GM13977 (cell line): ENCODE results near the gene INTS1.
A peak's percentile ranks its signal among the peaks of the same experiment; 100 is the strongest.

Experiments
- DNase-seq: peaks from one replicate; pipeline ENCODE4 v3.0.0; 2012; ENCODE audit warnings: low spot score
- CTCF ChIP-seq: IDR thresholded peaks from 2 replicates; pipeline ENCODE4 v1.5.1; 2012; ENCODE audit warnings: mild to moderate bottlenecking, control low read depth; ENCODE audit not compliant: insufficient read depth; ENCODE audit errors: extremely low read depth, missing control alignments
- in situ Hi-C: fragments of 300-500 bp; cut with MboI; formaldehyde crosslinking; loops from one replicate; pipeline ENCODE4 v1.12.0; 2022; ENCODE audit warnings: low sequenced_read_pairs, low pct_unique_long_range_greater_than_20kb, mixed read lengths, inconsistent platforms; ENCODE audit not compliant: unreplicated experiment

INTS1 gene

GRCh38 chr7:1503816-1504775, at the start of gene INTS1:
Gene INTS1 (minus strand): TSS chr7:1504389. CDS start chr7:1503960, 429 bp downstream.
- in situ Hi-C loops, result no loop called here
- peak; percentile 89 for TF ChIP-seq CTCF
- DNase-seq, result peak; percentile 98

GRCh38 chr7:1553512-1554210, 49.5 kb upstream of the INTS1 start:
- TF ChIP-seq CTCF, result no peak
- in situ Hi-C loops, result loop anchor here (25.0 kb wide), 1 partner anchor 784 kb away; no protein-coding TSS in a partner anchor

GRCh38 chr7:1552200-1552599, 48.0 kb upstream of the INTS1 start:
- DNase-seq, result no peak
- in situ Hi-C loops, result loop anchor here (25.0 kb wide), 1 partner anchor 785 kb away; no protein-coding TSS in a partner anchor
- no peak for TF ChIP-seq CTCF

More at GRCh38 chr7:1553512-1554210, 49.5 kb upstream of the INTS1 start:
- no peak for DNase-seq

GRCh38 chr7:1550846-1551155, 46.6 kb upstream of the INTS1 start:
- in situ Hi-C loops, result loop anchor here (25.0 kb wide), 1 partner anchor 786 kb away; no protein-coding TSS in a partner anchor
- no peak for TF ChIP-seq CTCF
- DNase-seq, result no peak

- in situ Hi-C loops, result loop anchor here (25.0 kb wide), 1 partner anchor 787 kb away; no protein-coding TSS in a partner anchor
- no peak for TF ChIP-seq CTCF
- DNase-seq, result no peak
Observed at GRCh38 chr7:1550005-1550845, 46.0 kb upstream of the INTS1 start.
